H9 (cell line): ENCODE measurements around the gene HACL1. TPM values are rescaled to one million over a fixed set of nuclear protein-coding genes. Genes with fewer than 3 reads are reported as not detected.

Source experiments
- DNase-seq: peaks from one replicate; pipeline ENCODE4 v3.0.0-alpha.2; 2017
- H2AFZ ChIP-seq: one replicate; pipeline ENCODE4 v1.6.1; 2013; ENCODE audit warnings: mild to moderate bottlenecking, low read length, control low read depth, moderate library complexity
- H2AK5ac ChIP-seq: 2 replicates; pipeline ENCODE4 v1.6.1; 2013; ENCODE audit warnings: low read length, control low read depth, mixed read lengths; ENCODE audit not compliant: insufficient read length
- H2BK120ac ChIP-seq: one replicate; pipeline ENCODE4 v1.6.1; 2013; ENCODE audit warnings: low read depth, mild to moderate bottlenecking, low read length, control low read depth, inconsistent platforms; ENCODE audit not compliant: poor library complexity, severe bottlenecking
- H2BK12ac ChIP-seq: 2 replicates; pipeline ENCODE4 v1.6.1; 2013; ENCODE audit warnings: low read length, control low read depth, mixed read lengths, low read depth; ENCODE audit not compliant: insufficient read length
- H2BK15ac ChIP-seq: 2 replicates; pipeline ENCODE4 v1.6.1; 2013; ENCODE audit warnings: low read depth, low read length, control low read depth
- H2BK20ac ChIP-seq: one replicate; pipeline ENCODE4 v1.6.1; 2013; ENCODE audit warnings: low read depth, mild to moderate bottlenecking, low read length, control low read depth, inconsistent platforms; ENCODE audit not compliant: poor library complexity, severe bottlenecking
- H2BK5ac ChIP-seq: 2 replicates; pipeline ENCODE4 v1.6.1; 2013; ENCODE audit warnings: low read length, control low read depth, mixed read lengths; ENCODE audit not compliant: insufficient read length
- H3K14ac ChIP-seq: 2 replicates; pipeline ENCODE4 v1.6.1; 2013; ENCODE audit warnings: low read length, control low read depth; ENCODE audit not compliant: insufficient read depth
- H3K18ac ChIP-seq: 2 replicates; pipeline ENCODE4 v1.6.1; 2013; ENCODE audit warnings: low read depth, mild to moderate bottlenecking, mixed read lengths, low read length, control low read depth; ENCODE audit not compliant: insufficient read length
- H3K23ac ChIP-seq: 2 replicates; pipeline ENCODE4 v1.6.1; 2013; ENCODE audit warnings: low read length, control low read depth, mixed read lengths, low read depth; ENCODE audit not compliant: insufficient read length
- H3K23me2 ChIP-seq: 2 replicates; pipeline ENCODE4 v1.6.1; 2013; ENCODE audit warnings: low read depth, mild to moderate bottlenecking, mixed read lengths, low read length, control low read depth; ENCODE audit not compliant: insufficient read length, poor library complexity, severe bottlenecking
- H3K27ac ChIP-seq: 2 replicates; pipeline ENCODE4 v1.5.1; 2013; ENCODE audit warnings: low read length, control low read depth, mixed read lengths, low read depth; ENCODE audit not compliant: insufficient read length
- H3K27me3 ChIP-seq: 2 replicates; pipeline ENCODE4 v1.6.1; 2013; ENCODE audit warnings: low read length, control low read depth, inconsistent platforms; ENCODE audit not compliant: insufficient read depth
- H3K4ac ChIP-seq: 2 replicates; pipeline ENCODE4 v1.6.1; 2013; ENCODE audit warnings: low read depth, mild to moderate bottlenecking, control low read depth, inconsistent platforms, low read length, moderate library complexity
- H3K4me1 ChIP-seq: 2 replicates; pipeline ENCODE4 v1.6.1; 2013; ENCODE audit warnings: low read length, control low read depth, inconsistent platforms; ENCODE audit not compliant: insufficient read depth
- H3K4me2 ChIP-seq: 2 replicates; pipeline ENCODE4 v1.6.1; 2013; ENCODE audit warnings: low read length, control low read depth, mixed read lengths; ENCODE audit not compliant: insufficient read length, insufficient read depth
- H3K56ac ChIP-seq: 2 replicates; pipeline ENCODE4 v1.6.1; 2013; ENCODE audit warnings: low read depth, mild to moderate bottlenecking, mixed read lengths, low read length, control low read depth; ENCODE audit not compliant: insufficient read length
- H3K79me1 ChIP-seq: 2 replicates; pipeline ENCODE4 v1.6.1; 2013; ENCODE audit warnings: low read depth, mild to moderate bottlenecking, moderate library complexity, low read length, control low read depth, inconsistent platforms; ENCODE audit not compliant: insufficient read depth, poor library complexity, severe bottlenecking
- H3K79me2 ChIP-seq: 2 replicates; pipeline ENCODE4 v1.6.1; 2013; ENCODE audit warnings: low read length, control low read depth, inconsistent platforms; ENCODE audit not compliant: insufficient read depth
- H3K9ac ChIP-seq: 2 replicates; pipeline ENCODE4 v1.6.1; 2013; ENCODE audit warnings: low read length, control low read depth, mixed read lengths; ENCODE audit not compliant: insufficient read length; ENCODE audit errors: extremely low read depth
- H3K9me3 ChIP-seq: one replicate; pipeline ENCODE4 v1.6.1; 2013; ENCODE audit warnings: low read depth, low read length, inconsistent platforms; ENCODE audit not compliant: control insufficient read depth
- H3T11ph ChIP-seq: one replicate; pipeline ENCODE4 v1.6.1; 2013; ENCODE audit warnings: mild to moderate bottlenecking, low read length, control low read depth, inconsistent platforms
- H4K20me1 ChIP-seq: one replicate; pipeline ENCODE4 v1.6.1; 2013; ENCODE audit not compliant: control insufficient read depth, insufficient read length, insufficient read depth
- H4K5ac ChIP-seq: 2 replicates; pipeline ENCODE4 v1.6.1; 2013; ENCODE audit warnings: low read depth, mild to moderate bottlenecking, mixed read lengths, low read length, control low read depth; ENCODE audit not compliant: insufficient read length
- H4K8ac ChIP-seq: replicated peaks from 2 replicates; pipeline ENCODE4 v1.6.1; 2013; ENCODE audit warnings: low read length, control low read depth, mixed read lengths, low read depth; ENCODE audit not compliant: insufficient read length
- H4K91ac ChIP-seq: 2 replicates; pipeline ENCODE4 v1.6.1; 2013; ENCODE audit warnings: low read depth, mild to moderate bottlenecking, moderate library complexity, mixed read lengths, low read length, control low read depth; ENCODE audit not compliant: insufficient read length
- H3K27ac Mint-ChIP-seq, 3 experiments: 2 replicates in 2 of 3; 3 replicates in 1 of 3; pipeline ENCODE4 v1.8.0; 2020 to 2021; ENCODE audit warnings: mixed read lengths in 3 of 3, mild to moderate bottlenecking in 1 of 3, moderate library complexity in 1 of 3
- H3K27me3 Mint-ChIP-seq: 2 replicates; pipeline ENCODE4 v1.8.0; 2021; ENCODE audit warnings: low read depth, mild to moderate bottlenecking, moderate library complexity, mixed read lengths
- H3K36me3 Mint-ChIP-seq, 3 experiments: 2 replicates in 2 of 3; 3 replicates in 1 of 3; pipeline ENCODE4 v1.8.0; 2020 to 2021; ENCODE audit warnings: low read depth in 3 of 3, mixed read lengths in 3 of 3; ENCODE audit not compliant: insufficient read depth in 1 of 3
- H3K4me1 Mint-ChIP-seq, 2 experiments: 2 replicates each; pipeline ENCODE4 v1.8.0; 2020; ENCODE audit warnings: mixed read lengths in 2 of 2
- H3K4me3 Mint-ChIP-seq, 2 experiments: 2 replicates in 1 of 2; 3 replicates in 1 of 2; pipeline ENCODE4 v1.8.0; 2020 to 2021; ENCODE audit warnings: mild to moderate bottlenecking in 2 of 2, mixed read lengths in 2 of 2, moderate library complexity in 1 of 2
- H3K9me3 Mint-ChIP-seq, 2 experiments: 2 replicates in 1 of 2; 3 replicates in 1 of 2; pipeline ENCODE4 v1.8.0; 2020; ENCODE audit warnings: mild to moderate bottlenecking in 2 of 2, mixed read lengths in 2 of 2, moderate library complexity in 1 of 2
- CTCF ChIP-seq: fragments of 200-600 bp; sonication (generic); conservative IDR thresholded peaks from 3 replicates; pipeline ENCODE4 v1.8.0; 2021; ENCODE audit warnings: antibody characterized with exemption, mild to moderate bottlenecking
- WGBS: extraction: QIAGEN DNeasy Blood & Tissue Kit; methylation state at CpG from one replicate; pipeline ENCODE4 v1.1.7; 2013; ENCODE audit warnings: missing lambda C conversion rate, low lambda C conversion rate, mixed read lengths; ENCODE audit not compliant: insufficient read length; ENCODE audit errors: extremely low coverage; 5-methylcytosine and 5-hydroxymethylcytosine counted together
- total RNA-seq: library from RNA; stranded (reverse); gene quantifications from 2 replicates; pipeline ENCODE4 v1.2.1, GENCODE V29; 2021

The HACL1 gene
- total RNA-seq, 1 experiment from 2014 or later, result 52.6 TPM

- H3K9ac ChIP-seq, result no peak overlapping the region
- H3K14ac ChIP-seq, result no peak overlapping the region
- no peak overlapping the region for H3K4me2 ChIP-seq
- H3K4ac ChIP-seq, result no peak overlapping the region
- no peak overlapping the region for H2BK5ac ChIP-seq
- H4K20me1 ChIP-seq, result no peaks in the 10 kb centered on the region
- no peak overlapping the region for H3K23ac ChIP-seq
- no peaks in the 10 kb centered on the region for H3K9me3 Mint-ChIP-seq
- no peak overlapping the region for H2AFZ ChIP-seq
- no peak overlapping the region for H2BK15ac ChIP-seq
- no peak overlapping the region for H3K27ac Mint-ChIP-seq
- H3K56ac ChIP-seq, result no peak overlapping the region
- no peaks in the 10 kb centered on the region for H3K9me3 ChIP-seq
- H3K79me1 ChIP-seq, result no peaks in the 10 kb centered on the region
- H4K8ac ChIP-seq, result no peak overlapping the region
- peaks cover 9 to 11% of the 10 kb centered on the region in 2 experiments; a peak in 3 of 4 replicates for H3K4me1 Mint-ChIP-seq
- no peak overlapping the region for H2BK12ac ChIP-seq
- no CpG with 5 or more reads among the region's 3 CpGs for WGBS
- H3K27ac ChIP-seq, result no peak overlapping the region
- H3K4me1 ChIP-seq, result no peaks in the 10 kb centered on the region
- no peak overlapping the region for H2BK120ac ChIP-seq
- H3K18ac ChIP-seq, result no peak overlapping the region
- H3K4me3 Mint-ChIP-seq, result no peak overlapping the region
- H3K23me2 ChIP-seq, result no peaks in the 10 kb centered on the region
- H2BK20ac ChIP-seq, result no peak overlapping the region
- no peak overlapping the region for H4K5ac ChIP-seq
- no peak overlapping the region for H2AK5ac ChIP-seq
- no peak for DNase-seq
- H4K91ac ChIP-seq, result no peak overlapping the region
- no peaks in the 10 kb centered on the region for H3K79me2 ChIP-seq
- H3K27me3 ChIP-seq, result no peaks in the 10 kb centered on the region
- TF ChIP-seq CTCF, result no peak
- H3K27me3 Mint-ChIP-seq, result no peaks in the 10 kb centered on the region
- H3K36me3 Mint-ChIP-seq, result peaks cover 0 to under 1% (median 0%) of the 10 kb centered on the region in 3 experiments; a peak in 3 of 7 replicates
- no peak overlapping the region for H3T11ph ChIP-seq
Observed at GRCh38 chr3:15611018-15611417, 9.6 kb upstream of the HACL1 start.
